A549 (cell line): ENCODE measurements around the gene CYP4F8.

Experiments
- MAFK ChIP-seq: fragments of 450-650 bp; IDR thresholded peaks from 2 replicates; pipeline ENCODE4 v1.6.1; 2014; ENCODE audit not compliant: partially characterized antibody
- PHF8 ChIP-seq: fragments of 200-600 bp; sonication (generic); IDR thresholded peaks from 2 replicates; pipeline ENCODE4 v1.6.1; 2016; ENCODE audit warnings: low read depth, mild to moderate bottlenecking, antibody characterized with exemption, moderate library complexity, borderline replicate concordance
- RCOR1 ChIP-seq: fragments of 150-350 bp; IDR thresholded peaks from 2 replicates; pipeline ENCODE4 v1.6.1; 2014; ENCODE audit warnings: antibody characterized with exemption, low read length, low read depth
- RNF2 ChIP-seq: fragments of 200-600 bp; sonication (generic); IDR thresholded peaks from 2 replicates; pipeline ENCODE4 v1.6.1; 2016; ENCODE audit warnings: low read depth, mild to moderate bottlenecking, antibody characterized with exemption, moderate library complexity, borderline replicate concordance
- SREBF2 ChIP-seq: fragments of 450-650 bp; IDR thresholded peaks from 2 replicates; pipeline ENCODE4 v1.6.1; 2014; ENCODE audit warnings: mild to moderate bottlenecking, moderate library complexity
- TF ChIP-seq, protein P1 (sequence below): fragments of >200 bp; sonication (Bioruptor Twin); formaldehyde crosslinking; IDR thresholded peaks from 3 replicates; pipeline ENCODE4 v1.5.1; 2016

DNA sequence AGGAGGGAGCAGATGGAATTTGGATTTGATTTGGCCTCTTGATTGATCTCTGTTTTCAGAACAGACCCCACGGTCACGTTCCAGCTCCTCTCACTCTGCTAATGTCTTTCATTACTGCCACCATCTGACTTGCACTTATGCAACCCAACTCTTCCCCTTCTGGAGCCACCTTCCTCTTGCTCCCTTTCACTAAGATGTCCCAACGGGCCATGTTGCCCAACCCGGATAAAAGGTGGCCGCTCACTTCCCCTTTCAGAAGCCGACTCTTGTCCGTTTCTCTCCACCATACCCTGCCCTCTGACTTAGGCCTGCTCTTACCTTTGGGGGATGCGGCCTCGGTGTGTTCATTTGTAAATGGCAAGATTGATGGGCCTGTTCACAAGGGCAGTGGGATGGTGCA, 27.4 kb upstream of the CYP4F8 start:
- TF ChIP-seq, protein P1, sequence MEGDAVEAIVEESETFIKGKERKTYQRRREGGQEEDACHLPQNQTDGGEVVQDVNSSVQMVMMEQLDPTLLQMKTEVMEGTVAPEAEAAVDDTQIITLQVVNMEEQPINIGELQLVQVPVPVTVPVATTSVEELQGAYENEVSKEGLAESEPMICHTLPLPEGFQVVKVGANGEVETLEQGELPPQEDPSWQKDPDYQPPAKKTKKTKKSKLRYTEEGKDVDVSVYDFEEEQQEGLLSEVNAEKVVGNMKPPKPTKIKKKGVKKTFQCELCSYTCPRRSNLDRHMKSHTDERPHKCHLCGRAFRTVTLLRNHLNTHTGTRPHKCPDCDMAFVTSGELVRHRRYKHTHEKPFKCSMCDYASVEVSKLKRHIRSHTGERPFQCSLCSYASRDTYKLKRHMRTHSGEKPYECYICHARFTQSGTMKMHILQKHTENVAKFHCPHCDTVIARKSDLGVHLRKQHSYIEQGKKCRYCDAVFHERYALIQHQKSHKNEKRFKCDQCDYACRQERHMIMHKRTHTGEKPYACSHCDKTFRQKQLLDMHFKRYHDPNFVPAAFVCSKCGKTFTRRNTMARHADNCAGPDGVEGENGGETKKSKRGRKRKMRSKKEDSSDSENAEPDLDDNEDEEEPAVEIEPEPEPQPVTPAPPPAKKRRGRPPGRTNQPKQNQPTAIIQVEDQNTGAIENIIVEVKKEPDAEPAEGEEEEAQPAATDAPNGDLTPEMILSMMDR, result no peak
- TF ChIP-seq PHF8 (no peak), MAFK (no peak), RNF2 (no peak), RCOR1 (no peak), SREBF2 (no peak)
